ENCODE data around the gene OR6N2.

The OR6N2 gene

GRCh38 chr1:158813164-158813563 is 32.2 kb upstream of the OR6N2 start:
- no peak for TF ChIP-seq CTCF (conservative IDR thresholded peaks at IDR 0.05)
- H3K27ac ChIP-seq, result no peak overlapping the region

GRCh38 chr1:158812336-158812735 is 31.3 kb upstream of the OR6N2 start:
- TF ChIP-seq CTCF (conservative IDR thresholded peaks at IDR 0.05), result no peak
- no peak overlapping the region for H3K27ac ChIP-seq

GRCh38 chr1:158810311-158810710 is 29.3 kb upstream of the OR6N2 start:
- TF ChIP-seq CTCF (conservative IDR thresholded peaks at IDR 0.05), result no peak
- H3K27ac ChIP-seq, result no peak overlapping the region

- no peak for TF ChIP-seq CTCF (conservative IDR thresholded peaks at IDR 0.05)
- H3K27ac ChIP-seq, result no peak overlapping the region
Measured at GRCh38 chr1:158809862-158810261, 28.9 kb upstream of the OR6N2 start.

- no peak overlapping the region for H3K27ac ChIP-seq
- TF ChIP-seq CTCF (conservative IDR thresholded peaks at IDR 0.05), result no peak
Measured at GRCh38 chr1:158809256-158809655, 28.3 kb upstream of the OR6N2 start.

GRCh38 chr1:158806916-158807536 is 26.0 kb upstream of the OR6N2 start:
- TF ChIP-seq CTCF (conservative IDR thresholded peaks at IDR 0.05), result no peak
- H3K27ac ChIP-seq, result no peak overlapping the region

- TF ChIP-seq CTCF (conservative IDR thresholded peaks at IDR 0.05), result no peak
Measured at GRCh38 chr1:158803678-158804077, 22.7 kb upstream of the OR6N2 start.

More at GRCh38 chr1:158803678-158804077, 22.7 kb upstream of the OR6N2 start:
- H3K27ac ChIP-seq, result no peak overlapping the region
